AG09319 (cell line): ENCODE results near the gene ISG15.
"Not testable (repeated sequence)": the region's sequence is repeated elsewhere in the genome, so short reads cannot be mapped to it uniquely, and the experiment has no call there.

Experiments used
- DNase-seq: peaks from one replicate; pipeline ENCODE4 v3.0.0-alpha.2; 2010; ENCODE audit warnings: low read depth; ENCODE audit errors: extremely low read depth
- TF ChIP-seq, protein P1 (sequence below): IDR thresholded peaks from 2 replicates; pipeline ENCODE4 v1.5.1; 2011; ENCODE audit warnings: low read depth, mild to moderate bottlenecking, inconsistent platforms, low read length, moderate library complexity

ISG15 gene

DNA sequence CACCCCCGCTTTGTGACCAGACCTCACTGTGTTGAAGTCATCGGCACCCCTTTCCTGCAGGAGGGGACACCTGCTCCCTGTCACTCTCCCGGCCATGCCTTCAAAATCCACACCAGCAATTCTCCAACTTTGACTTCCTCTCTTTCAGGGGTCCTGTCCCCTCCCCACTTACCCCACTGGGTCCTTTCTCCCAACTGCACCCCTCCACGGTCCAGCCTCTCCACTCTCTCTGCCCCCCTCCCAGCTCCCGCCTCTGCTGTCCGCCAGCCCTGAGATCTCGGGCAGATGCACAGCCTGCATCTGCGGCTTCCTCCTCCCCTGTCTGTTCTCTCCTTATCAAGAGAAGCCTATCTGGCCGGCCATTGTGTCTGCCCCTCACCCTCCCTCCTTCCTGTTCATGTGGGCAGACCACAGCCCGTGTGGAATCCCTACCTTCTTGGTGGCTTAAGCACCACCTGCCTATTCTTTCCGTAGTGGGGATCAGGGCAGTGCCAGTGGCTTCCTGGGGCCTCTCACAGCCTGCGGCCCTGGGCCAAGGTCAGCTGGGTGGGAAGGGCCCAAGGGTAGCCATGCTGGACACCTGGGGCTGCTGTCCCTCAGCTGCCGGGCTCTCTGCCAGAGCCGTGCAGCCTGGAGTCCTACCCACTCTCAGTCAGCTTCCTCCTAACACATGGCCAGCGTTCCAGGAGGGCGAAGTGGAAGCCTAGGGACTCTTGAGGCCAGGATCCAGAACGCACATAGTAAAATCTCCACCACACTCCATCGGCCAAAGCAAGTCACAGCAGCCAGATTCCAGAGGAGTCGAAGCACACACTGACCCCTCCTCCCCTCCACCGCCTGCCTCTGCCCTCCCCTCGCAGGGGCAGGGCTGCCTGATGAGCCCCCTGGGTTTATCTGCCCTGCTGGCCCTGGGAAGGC, 8.3 kb upstream of the ISG15 start:
- TF ChIP-seq, protein P1, sequence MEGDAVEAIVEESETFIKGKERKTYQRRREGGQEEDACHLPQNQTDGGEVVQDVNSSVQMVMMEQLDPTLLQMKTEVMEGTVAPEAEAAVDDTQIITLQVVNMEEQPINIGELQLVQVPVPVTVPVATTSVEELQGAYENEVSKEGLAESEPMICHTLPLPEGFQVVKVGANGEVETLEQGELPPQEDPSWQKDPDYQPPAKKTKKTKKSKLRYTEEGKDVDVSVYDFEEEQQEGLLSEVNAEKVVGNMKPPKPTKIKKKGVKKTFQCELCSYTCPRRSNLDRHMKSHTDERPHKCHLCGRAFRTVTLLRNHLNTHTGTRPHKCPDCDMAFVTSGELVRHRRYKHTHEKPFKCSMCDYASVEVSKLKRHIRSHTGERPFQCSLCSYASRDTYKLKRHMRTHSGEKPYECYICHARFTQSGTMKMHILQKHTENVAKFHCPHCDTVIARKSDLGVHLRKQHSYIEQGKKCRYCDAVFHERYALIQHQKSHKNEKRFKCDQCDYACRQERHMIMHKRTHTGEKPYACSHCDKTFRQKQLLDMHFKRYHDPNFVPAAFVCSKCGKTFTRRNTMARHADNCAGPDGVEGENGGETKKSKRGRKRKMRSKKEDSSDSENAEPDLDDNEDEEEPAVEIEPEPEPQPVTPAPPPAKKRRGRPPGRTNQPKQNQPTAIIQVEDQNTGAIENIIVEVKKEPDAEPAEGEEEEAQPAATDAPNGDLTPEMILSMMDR, result no peak
- no peak for DNase-seq

DNA sequence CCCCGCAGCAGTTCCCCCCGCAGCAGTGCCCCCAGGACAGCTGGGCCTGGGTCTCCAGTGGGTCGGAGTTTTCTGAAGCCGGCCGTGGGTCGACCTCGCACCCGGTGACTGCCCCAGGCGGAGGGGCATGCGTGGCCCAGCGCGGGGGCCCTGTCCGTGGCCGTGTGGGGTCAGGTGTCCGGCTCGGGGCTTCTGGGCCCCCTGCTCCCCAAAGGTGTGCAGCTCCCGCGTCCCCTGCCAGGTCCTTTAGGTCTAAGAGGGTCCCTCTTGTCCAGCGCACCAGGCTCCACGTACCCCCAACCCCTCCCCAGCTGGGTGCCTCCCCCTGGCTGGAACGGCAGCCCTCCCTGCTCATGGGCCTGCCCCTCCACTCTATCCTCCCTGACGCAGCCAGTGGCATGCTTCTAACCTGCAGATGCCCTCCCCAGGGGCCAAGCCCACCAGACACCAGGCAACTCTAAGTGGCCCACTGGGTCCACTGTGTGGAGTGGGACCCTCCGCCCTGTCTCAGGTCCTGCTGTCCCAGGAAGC, 7.5 kb upstream of the ISG15 start:
- TF ChIP-seq, protein P1, result no peak
- DNase-seq, result no peak

DNA sequence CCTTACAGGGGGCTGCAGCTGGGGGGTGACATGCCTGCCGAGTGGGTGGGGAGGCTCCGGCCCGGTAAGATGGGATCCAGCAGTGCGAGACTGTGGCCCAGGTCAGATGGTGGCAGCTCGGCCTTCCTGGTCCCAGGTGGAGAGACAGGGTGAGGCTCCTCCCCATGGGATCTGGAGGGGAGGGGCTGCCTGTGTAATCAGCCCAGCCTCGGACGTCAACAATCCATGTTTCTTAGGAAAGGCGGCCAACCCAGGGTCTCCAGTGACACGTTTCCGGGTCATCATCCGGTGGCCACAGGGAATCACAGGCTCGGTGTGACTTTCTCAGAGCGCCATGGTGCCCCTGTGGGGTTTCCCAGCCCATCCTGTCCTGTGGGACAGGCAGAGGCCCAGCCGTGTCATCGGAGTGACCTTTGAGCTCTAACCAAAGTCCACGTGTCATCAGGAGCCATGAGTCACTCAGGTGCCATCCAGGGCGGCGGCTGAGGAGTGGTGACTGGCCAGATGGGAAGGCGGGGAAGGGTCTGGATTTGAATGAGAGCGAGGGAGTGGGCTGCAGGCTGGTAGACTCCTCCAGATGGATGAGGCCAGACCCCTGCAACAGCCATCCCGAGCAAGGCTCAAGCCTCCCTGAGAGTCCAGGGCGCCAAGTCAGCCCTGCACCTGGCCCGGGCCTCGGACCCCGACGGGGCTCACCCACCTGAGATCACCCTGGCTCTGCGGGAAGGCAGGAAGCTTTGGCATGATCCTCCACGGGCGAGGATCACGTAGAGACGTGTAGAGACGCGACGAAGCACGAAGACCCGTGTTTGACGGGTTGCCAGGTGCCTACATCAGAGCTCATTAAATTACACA, 6.8 kb upstream of the ISG15 start:
- TF ChIP-seq, protein P1, result no peak
- no peak for DNase-seq

DNA sequence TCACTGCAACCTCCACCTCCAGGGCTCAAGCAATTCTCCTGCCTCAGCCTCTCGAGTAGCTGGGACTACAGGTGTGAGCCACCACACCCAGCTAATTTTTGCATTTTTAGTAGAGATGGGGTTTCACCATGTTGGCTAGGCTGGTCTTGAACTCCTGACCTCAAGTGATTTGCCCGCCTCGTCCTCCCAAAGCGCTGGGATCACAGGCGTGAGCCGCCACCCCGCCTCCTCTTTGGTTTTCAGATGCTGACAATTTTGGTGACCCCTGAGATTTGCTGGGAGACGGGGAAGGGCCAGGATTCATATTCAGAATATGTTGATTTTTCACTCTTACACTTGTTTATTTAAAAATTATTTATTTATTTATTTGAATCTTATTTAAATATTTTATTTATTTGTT, 3.2 kb upstream of the ISG15 start:
- DNase-seq, result not testable (repeated sequence)

DNA sequence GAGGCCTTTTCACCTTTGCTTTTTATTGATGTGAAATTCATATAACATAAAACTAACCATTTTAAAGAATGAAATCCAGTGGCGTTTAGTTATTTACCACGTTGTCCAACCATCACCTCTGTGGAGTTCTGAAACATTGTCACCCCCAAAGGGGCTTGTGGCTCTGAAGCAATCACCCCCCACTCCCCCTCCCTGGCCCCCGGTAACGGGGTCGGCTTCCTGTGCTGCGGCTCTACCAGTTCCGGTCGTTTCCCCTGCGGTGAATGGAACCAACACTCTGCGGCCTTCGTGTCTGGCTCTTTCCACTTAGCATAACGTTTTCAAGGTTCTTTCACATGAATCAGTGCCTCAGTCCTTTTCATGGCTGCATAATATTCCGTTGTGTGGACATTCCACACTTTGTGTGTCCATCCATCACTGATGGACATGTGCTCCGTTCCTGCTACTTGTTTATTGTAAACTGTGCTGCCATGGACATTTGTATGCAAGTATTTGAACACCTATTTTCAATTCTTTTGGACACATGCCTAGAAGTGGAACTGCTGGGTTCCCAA, 1.8 kb upstream of the ISG15 start:
- no peak for DNase-seq
- TF ChIP-seq, protein P1, result no peak

DNA sequence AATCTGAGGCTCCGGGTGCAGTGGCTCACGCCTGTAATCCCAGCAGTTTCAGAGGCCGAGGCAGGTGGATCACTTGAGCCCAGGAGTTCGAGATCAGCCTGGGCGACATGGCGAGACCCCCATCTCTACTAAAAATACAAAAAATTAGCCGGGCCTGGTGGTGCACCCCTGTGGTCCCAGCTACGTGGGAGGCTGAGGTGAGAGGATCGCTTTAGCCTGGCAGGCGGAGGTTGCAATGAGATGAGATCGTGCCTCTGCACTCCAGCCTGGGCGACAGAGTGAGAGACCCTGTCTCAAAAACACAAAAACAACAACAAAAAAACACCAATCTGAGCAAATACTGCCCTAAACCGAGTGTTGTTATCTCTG, 577 bp upstream of the ISG15 start:
- not testable (repeated sequence) for DNase-seq

DNA sequence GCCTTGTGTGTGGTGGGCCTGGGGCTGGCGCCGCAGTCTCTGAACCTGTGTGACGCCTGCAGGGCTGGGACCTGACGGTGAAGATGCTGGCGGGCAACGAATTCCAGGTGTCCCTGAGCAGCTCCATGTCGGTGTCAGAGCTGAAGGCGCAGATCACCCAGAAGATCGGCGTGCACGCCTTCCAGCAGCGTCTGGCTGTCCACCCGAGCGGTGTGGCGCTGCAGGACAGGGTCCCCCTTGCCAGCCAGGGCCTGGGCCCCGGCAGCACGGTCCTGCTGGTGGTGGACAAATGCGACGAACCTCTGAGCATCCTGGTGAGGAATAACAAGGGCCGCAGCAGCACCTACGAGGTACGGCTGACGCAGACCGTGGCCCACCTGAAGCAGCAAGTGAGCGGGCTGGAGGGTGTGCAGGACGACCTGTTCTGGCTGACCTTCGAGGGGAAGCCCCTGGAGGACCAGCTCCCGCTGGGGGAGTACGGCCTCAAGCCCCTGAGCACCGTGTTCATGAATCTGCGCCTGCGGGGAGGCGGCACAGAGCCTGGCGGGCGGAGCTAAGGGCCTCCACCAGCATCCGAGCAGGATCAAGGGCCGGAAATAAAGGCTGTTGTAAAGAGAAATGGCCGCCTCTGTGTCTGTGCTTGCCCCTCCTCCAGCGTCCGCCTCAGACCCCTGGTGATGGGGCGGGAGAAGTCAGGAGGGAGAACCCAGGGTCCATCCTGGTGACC, 788 bp downstream of the ISG15 start:
- TF ChIP-seq, protein P1, result no peak
- DNase-seq, result no peak
